Measurements from ENCODE around the gene ABHD4.

- no peak for TF ChIP-seq CTCF (IDR thresholded peaks at IDR 0.05)
- no peak for TF ChIP-seq EP300 (IDR thresholded peaks at IDR 0.05)
- TF ChIP-seq POLR2AphosphoS5 (IDR thresholded peaks at IDR 0.05), result no peak
- no peak for TF ChIP-seq POLR2A (IDR thresholded peaks at IDR 0.05)
Observed at GRCh38 chr14:22561661-22562579, 36.2 kb upstream of the ABHD4 start.
